KMS-11 (cell line): ENCODE data around the gene ULK4.

Experiments
- H2AFZ ChIP-seq: fragments of 200-600 bp; sonication (generic); 2 replicates; pipeline ENCODE4 v1.6.1; 2016; ENCODE audit warnings: antibody characterized with exemption, mixed run types, low read depth
- H3K27ac ChIP-seq: fragments of 200-600 bp; sonication (generic); 2 replicates; pipeline ENCODE4 v1.6.1; 2016; ENCODE audit warnings: mild to moderate bottlenecking, mixed run types
- H3K27me3 ChIP-seq: fragments of 200-600 bp; sonication (generic); 2 replicates; pipeline ENCODE4 v1.6.1; 2017; ENCODE audit warnings: mild to moderate bottlenecking, low read depth, mixed run types, moderate library complexity; ENCODE audit not compliant: insufficient read depth
- H3K36me3 ChIP-seq: fragments of 200-600 bp; sonication (generic); 2 replicates; pipeline ENCODE4 v1.6.1; 2017; ENCODE audit warnings: mild to moderate bottlenecking, mixed run types; ENCODE audit not compliant: insufficient read depth
- H3K4me1 ChIP-seq: fragments of 200-600 bp; sonication (generic); 2 replicates; pipeline ENCODE4 v1.6.1; 2016; ENCODE audit warnings: mild to moderate bottlenecking, low read depth, mixed run types; ENCODE audit not compliant: poor library complexity, severe bottlenecking
- H3K4me2 ChIP-seq: fragments of 200-600 bp; sonication (generic); 2 replicates; pipeline ENCODE4 v1.7.0; 2016; ENCODE audit warnings: mild to moderate bottlenecking, mixed run types
- H3K4me3 ChIP-seq: fragments of 200-600 bp; sonication (generic); IDR thresholded peaks from 2 replicates; pipeline ENCODE4 v1.6.1; 2017; ENCODE audit warnings: low read depth, low read length, mixed read lengths; ENCODE audit not compliant: insufficient read depth
- H3K79me2 ChIP-seq: fragments of 200-600 bp; sonication (generic); 2 replicates; pipeline ENCODE4 v1.6.1; 2016; ENCODE audit warnings: low read depth, mixed run types; ENCODE audit not compliant: insufficient read depth
- H3K9ac ChIP-seq: fragments of 200-600 bp; sonication (generic); 2 replicates; pipeline ENCODE4 v1.6.1; 2016; ENCODE audit warnings: mild to moderate bottlenecking, mixed run types
- H4K20me1 ChIP-seq: fragments of 200-600 bp; sonication (generic); 2 replicates; pipeline ENCODE4 v1.6.1; 2016; ENCODE audit warnings: mild to moderate bottlenecking, mixed run types; ENCODE audit not compliant: insufficient read depth
- CTCF ChIP-seq: fragments of 200-600 bp; sonication (generic); conservative IDR thresholded peaks from 2 replicates; pipeline ENCODE4 v1.6.1; 2017; ENCODE audit warnings: low read depth, mild to moderate bottlenecking, antibody characterized with exemption, low read length, moderate library complexity, mixed read lengths

The ULK4 gene

GRCh38 chr3:41350441-41350840 lies 611.5 kb downstream of the ULK4 start:
- Histone ChIP-seq H3K36me3 (no peaks in the 10 kb centered on the region), H3K9ac (no peak overlapping the region), H3K27me3 (no peaks in the 10 kb centered on the region), H3K27ac (no peak overlapping the region), H3K79me2 (no peaks in the 10 kb centered on the region), H2AFZ (no peak overlapping the region), H3K4me1 (no peaks in the 10 kb centered on the region), H3K4me3 (no peak overlapping the region), H4K20me1 (no peaks in the 10 kb centered on the region), H3K4me2 (no peak overlapping the region)
- no peak for TF ChIP-seq CTCF

GRCh38 chr3:41348401-41348800 lies 613.5 kb downstream of the ULK4 start:
- Histone ChIP-seq H3K4me1 (no peaks in the 10 kb centered on the region), H2AFZ (no peak overlapping the region), H3K36me3 (no peaks in the 10 kb centered on the region), H3K79me2 (no peaks in the 10 kb centered on the region), H3K27me3 (no peaks in the 10 kb centered on the region), H3K4me3 (no peak overlapping the region), H3K4me2 (no peak overlapping the region), H3K9ac (no peak overlapping the region), H4K20me1 (no peaks in the 10 kb centered on the region), H3K27ac (no peak overlapping the region)
- no peak for TF ChIP-seq CTCF

- Histone ChIP-seq H2AFZ (no peak overlapping the region), H3K36me3 (no peaks in the 10 kb centered on the region), H3K4me1 (no peaks in the 10 kb centered on the region), H3K27ac (no peak overlapping the region), H3K79me2 (no peaks in the 10 kb centered on the region), H3K9ac (no peak overlapping the region), H3K4me3 (no peak overlapping the region), H3K4me2 (no peak overlapping the region), H4K20me1 (no peaks in the 10 kb centered on the region), H3K27me3 (no peaks in the 10 kb centered on the region)
- no peak for TF ChIP-seq CTCF
These were observed 615.1 kb downstream of the ULK4 start for GRCh38 chr3:41346698-41347270.

- Histone ChIP-seq H3K36me3 (no peaks in the 10 kb centered on the region), H3K4me3 (no peak overlapping the region), H4K20me1 (no peaks in the 10 kb centered on the region), H3K27me3 (no peaks in the 10 kb centered on the region), H3K27ac (no peak overlapping the region), H3K4me1 (no peaks in the 10 kb centered on the region), H3K79me2 (no peaks in the 10 kb centered on the region), H3K4me2 (no peak overlapping the region), H3K9ac (no peak overlapping the region), H2AFZ (no peak overlapping the region)
- no peak for TF ChIP-seq CTCF
These were observed 616.1 kb downstream of the ULK4 start for GRCh38 chr3:41345788-41346187.
